ENCODE measurements around the gene FRMD4B.
"Not testable (repeated sequence)": the region's sequence is repeated elsewhere in the genome, so short reads cannot be mapped to it uniquely, and the experiment has no call there.

The FRMD4B gene

GRCh38 chr3:69282181-69282580 is 103.7 kb downstream of the FRMD4B start:
- DNase-seq = peak; percentile 68

- not testable (repeated sequence) for DNase-seq
Observed at GRCh38 chr3:69277403-69277802, 108.5 kb downstream of the FRMD4B start.

- no peak for DNase-seq
Observed at GRCh38 chr3:69276884-69277283, 109.0 kb downstream of the FRMD4B start.

GRCh38 chr3:69276191-69276590 is 109.7 kb downstream of the FRMD4B start:
- DNase-seq = not testable (repeated sequence)

- no peak for DNase-seq
Observed at GRCh38 chr3:69273896-69274295, 112.0 kb downstream of the FRMD4B start.

GRCh38 chr3:69272556-69272955 is 113.3 kb downstream of the FRMD4B start:
- DNase-seq = no peak

- no peak for DNase-seq
Observed at GRCh38 chr3:69271098-69271497, 114.8 kb downstream of the FRMD4B start.

GRCh38 chr3:69266585-69266984 is 119.3 kb downstream of the FRMD4B start:
- no peak for DNase-seq

- DNase-seq = not testable (repeated sequence)
Observed at GRCh38 chr3:69266071-69266470, 119.8 kb downstream of the FRMD4B start.

GRCh38 chr3:69260843-69261405 is 125.0 kb downstream of the FRMD4B start:
- not testable (repeated sequence) for DNase-seq

GRCh38 chr3:69260216-69260787 is 125.6 kb downstream of the FRMD4B start:
- no peak for DNase-seq

- DNase-seq = no peak
Observed at GRCh38 chr3:69259125-69259524, 126.8 kb downstream of the FRMD4B start.

GRCh38 chr3:69255928-69256327 is 130.0 kb downstream of the FRMD4B start:
- DNase-seq = no peak

GRCh38 chr3:69254351-69254750 is 131.5 kb downstream of the FRMD4B start:
- no peak for DNase-seq

- no peak for DNase-seq
Observed at GRCh38 chr3:69252631-69253030, 133.3 kb downstream of the FRMD4B start.

GRCh38 chr3:69252141-69252540 is 133.7 kb downstream of the FRMD4B start:
- no peak for DNase-seq

GRCh38 chr3:69251078-69251805 is 134.6 kb downstream of the FRMD4B start:
- DNase-seq = no peak

GRCh38 chr3:69250014-69250413 is 135.9 kb downstream of the FRMD4B start:
- peak; percentile 46 for DNase-seq

GRCh38 chr3:69249001-69249400 is 136.9 kb downstream of the FRMD4B start:
- no peak for DNase-seq

- DNase-seq = no peak
Observed at GRCh38 chr3:69248436-69248835, 137.5 kb downstream of the FRMD4B start.

- no peak for DNase-seq
Observed at GRCh38 chr3:69246612-69247011, 139.3 kb downstream of the FRMD4B start.

GRCh38 chr3:69244039-69244438 is 141.8 kb downstream of the FRMD4B start:
- DNase-seq = no peak

- DNase-seq = no peak
Observed at GRCh38 chr3:69241769-69242168, 144.1 kb downstream of the FRMD4B start.

Data from activated naive CD4-positive, alpha-beta T cell treated with anti-CD3 and anti-CD28 coated beads, Interleukin-2, amount 50 U/mL, for 16 hours (primary cell).